Smooth muscle cell of the brain vasculature (primary cell): ENCODE results near the gene GDF2.

Experiments
- DNase-seq: peaks from one replicate; pipeline ENCODE4 v3.0.0-alpha.2; 2012; ENCODE audit warnings: low read depth, low spot score

Gene GDF2

DNA sequence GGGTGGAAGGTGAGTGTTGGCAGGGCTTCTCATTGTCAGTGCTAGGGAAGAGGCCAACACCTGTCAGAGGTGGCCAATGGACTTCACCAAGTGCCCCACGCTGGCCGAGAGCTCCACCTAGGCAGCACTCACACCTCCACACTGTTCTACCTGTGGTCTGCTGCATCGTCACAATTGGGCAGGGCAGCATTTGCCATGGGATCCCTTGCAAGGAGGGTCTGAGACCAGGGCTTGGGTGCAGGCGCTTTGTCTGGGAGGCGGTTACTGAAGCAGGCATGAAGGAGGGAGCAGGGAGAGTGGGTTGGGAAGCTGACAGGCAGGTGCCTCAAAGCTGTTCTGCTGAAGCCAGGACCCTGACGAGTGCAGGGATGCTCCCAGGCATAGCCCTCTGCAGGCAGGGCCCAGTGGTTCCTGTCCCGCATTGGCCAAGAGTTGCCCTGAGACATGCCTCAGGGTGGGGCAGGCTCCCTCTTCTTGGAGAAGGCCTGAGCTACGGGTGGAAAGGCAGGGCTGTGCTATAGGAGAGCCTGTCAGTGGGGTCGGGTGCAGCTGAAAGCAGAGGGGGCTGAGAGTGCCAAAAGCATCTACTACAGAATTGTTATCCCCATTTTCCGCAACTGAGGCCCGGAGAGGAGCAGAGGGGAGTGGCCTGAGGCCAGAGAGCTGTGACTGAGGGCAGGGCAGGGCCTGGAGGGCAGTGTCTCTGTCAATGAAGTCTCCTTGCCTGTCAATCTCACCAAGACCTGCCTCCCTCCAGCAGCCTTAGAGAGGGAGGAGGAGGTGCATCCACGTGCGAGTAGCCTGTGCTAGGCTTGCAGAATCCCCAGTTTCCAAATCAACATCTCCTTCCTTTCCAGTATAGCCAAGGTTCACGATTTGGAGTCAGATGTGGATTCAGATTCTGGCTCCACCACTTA lies 29.9 kb downstream of the GDF2 start:
- DNase-seq: no peak

DNA sequence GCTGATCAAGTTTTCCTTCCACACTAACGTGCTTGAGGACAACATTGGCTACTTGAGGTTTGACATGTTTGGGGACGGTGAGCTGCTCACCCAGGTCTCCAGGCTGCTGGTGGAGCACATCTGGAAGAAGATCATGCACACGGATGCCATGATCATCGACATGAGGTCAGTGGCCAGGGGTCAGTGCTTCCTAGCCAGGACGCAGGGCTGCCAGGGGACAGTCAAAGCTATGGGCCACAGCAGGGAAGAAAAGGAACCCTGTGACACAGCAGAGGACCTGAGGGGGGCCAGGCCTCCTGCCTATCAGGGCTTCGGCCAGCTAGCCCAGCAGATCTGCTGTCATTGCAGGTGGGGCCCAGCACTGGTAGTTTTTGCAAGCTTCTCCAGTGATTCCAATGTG lies 31.1 kb downstream of the GDF2 start:
- no peak for DNase-seq

GRCh38 chr10:47354165-47354564 lies 31.9 kb downstream of the GDF2 start:
- DNase-seq: no peak

- DNase-seq: no peak
Observed at GRCh38 chr10:47354900-47355299, 32.6 kb downstream of the GDF2 start.

- DNase-seq: no peak
Observed at GRCh38 chr10:47356708-47357107, 34.5 kb downstream of the GDF2 start.

GRCh38 chr10:47357131-47357582 lies 34.9 kb downstream of the GDF2 start:
- no peak for DNase-seq

DNA sequence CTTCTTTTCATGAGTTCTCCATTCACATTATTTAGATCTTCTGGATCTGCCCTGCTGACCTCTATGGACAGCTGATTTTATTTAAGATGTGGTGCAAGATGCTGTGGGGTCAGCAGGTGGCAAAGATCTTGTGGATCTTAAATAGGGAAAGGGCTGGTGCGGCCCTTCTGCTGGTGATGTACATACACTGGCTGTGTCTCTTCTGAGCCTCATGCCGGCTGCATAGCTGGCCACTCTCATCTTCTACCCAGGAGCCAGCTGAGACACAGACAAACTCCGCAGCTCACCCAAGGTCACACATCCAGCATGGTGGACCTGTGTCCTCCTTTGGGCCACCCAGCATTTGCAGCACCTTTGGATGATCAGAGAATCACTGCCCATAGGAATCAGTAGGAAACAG lies 35.7 kb downstream of the GDF2 start:
- DNase-seq: no peak

GRCh38 chr10:47358457-47358856 lies 36.2 kb downstream of the GDF2 start:
- no peak for DNase-seq

DNA sequence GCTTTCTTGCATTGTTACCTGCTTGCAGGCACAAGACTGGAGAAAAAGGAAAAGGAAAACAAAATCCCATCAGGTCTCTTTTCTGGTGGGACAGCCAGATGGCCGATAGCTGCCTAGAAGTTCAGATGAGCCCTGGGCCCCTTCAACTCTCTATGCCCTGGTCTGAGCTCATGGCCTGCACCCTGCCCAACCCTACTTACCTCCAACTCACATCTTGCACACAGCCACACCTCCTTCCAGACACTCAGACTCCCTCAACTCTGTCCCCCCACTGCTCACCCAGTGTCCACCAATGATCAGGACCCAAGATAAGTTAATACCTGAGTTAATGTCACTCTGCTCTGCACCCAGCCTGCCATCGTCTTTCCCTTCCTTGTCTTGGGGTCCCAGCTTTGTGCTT lies 36.8 kb downstream of the GDF2 start:
- no peak for DNase-seq

- DNase-seq: no peak
Observed at GRCh38 chr10:47359626-47360418, 37.6 kb downstream of the GDF2 start.

GRCh38 chr10:47360419-47361040 lies 38.3 kb downstream of the GDF2 start:
- no peak for DNase-seq

- no peak for DNase-seq
Observed at GRCh38 chr10:47361293-47361692, 39.0 kb downstream of the GDF2 start.

- DNase-seq: no peak
Observed at GRCh38 chr10:47362199-47362598, 39.9 kb downstream of the GDF2 start.

DNA sequence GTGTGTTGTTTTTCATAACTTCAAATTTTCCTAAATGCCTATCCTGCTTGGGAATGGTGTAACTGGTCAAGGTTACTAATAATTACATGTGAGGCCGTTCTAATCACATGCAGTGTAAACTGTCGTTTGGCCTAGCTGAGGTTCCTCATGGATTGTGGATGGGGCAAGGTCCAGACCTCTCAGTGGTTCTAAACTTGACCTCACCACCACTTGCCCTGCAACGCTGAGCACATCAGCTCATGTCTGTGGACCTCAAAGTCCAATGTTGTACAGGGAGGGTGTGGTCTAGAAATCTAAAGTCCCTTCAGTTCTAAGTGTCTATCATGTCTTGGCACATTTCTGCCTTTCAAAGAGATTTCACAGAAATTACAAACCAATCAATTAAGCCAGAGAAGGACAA lies 41.5 kb downstream of the GDF2 start:
- no peak for DNase-seq

GRCh38 chr10:47364366-47364765 lies 42.1 kb downstream of the GDF2 start:
- no peak for DNase-seq

DNA sequence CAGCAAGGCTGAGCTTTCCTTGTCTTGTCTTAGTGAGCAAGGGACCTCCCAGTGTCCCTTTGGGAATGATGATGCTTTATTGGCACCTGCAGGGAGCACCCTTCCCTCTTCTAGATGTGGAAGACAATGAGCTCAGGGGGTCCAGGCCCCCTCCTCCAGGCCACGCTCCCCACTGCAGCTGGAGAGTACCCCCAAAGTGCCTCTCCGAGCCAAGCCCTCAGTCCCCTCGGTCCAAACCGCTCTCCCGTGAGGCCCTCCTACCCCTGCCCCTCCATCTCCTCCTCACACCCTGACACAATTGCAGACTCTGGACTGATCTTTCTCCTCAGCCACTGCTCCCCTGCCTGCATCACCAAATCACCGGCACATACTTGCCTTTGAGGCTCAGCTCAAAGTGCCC lies 42.7 kb downstream of the GDF2 start:
- no peak for DNase-seq

DNA sequence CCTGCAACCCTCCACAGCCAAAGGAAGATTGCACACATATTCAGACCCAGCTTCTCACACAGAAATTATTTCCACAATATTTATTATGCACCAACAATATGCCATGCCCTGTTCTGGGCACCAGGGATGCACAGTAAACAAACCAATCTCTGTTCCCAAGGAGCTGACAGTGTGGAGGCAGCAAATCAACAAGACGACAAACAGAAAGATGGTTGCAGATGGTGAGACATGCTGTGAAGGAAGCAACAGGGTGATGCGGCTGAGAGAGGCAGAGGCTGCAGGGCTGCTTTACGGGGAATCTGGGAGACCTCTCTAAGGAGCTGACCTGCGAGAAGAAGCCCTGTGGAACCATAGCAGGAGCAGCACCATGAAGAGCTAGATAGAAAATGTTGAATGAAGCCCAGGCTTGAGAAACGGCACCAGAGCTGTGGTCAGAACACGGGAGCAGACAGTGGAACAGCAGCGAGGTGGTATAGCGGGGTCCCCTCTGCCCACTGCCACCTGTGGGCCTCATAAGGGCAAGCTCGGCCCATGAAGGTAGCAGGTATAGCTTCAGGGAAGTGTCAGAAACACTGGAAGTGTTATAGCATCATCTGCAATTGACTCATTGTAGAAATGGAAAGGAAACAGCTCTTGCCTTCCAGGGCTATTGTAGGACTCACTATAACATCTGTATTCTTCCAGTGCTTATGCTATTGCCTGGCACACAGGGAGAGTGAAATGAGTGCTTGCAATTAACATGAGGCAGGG lies 43.4 kb downstream of the GDF2 start:
- DNase-seq: no peak

GRCh38 chr10:47366181-47366631 lies 44.0 kb downstream of the GDF2 start:
- DNase-seq: no peak

DNA sequence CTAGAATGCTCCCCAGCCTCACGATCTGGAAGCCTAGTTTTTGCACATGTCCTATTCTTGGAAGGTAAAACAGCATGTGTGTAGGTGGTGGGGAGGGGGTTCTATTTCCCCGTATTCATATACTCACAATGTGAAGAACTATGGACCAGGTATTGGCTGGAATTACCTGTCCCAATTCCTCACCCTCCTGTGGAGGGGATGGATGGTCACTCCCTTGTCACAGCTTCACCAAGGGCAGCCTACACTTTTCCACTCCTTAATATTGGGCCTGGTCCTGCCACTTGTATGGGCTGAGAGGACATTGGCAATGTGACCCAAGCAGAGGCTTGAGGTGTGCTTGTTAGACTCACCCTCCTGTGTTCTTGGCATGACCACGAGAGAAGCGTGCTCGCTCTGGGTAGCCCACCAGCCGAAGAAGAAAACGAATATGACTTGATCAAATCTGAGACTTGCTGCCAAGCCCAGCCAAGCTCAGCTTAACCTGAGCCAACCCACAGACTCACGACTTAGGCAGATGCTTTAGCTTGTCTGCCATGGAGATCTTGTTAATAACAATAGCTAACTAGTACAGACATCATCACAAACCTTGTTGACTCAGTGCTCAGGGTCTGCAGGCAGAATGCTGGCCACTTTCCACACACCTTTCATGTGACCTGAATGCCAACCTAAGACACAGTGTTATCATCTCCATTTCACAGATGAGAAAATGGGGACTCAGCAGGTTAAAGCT lies 44.6 kb downstream of the GDF2 start:
- no peak for DNase-seq

DNA sequence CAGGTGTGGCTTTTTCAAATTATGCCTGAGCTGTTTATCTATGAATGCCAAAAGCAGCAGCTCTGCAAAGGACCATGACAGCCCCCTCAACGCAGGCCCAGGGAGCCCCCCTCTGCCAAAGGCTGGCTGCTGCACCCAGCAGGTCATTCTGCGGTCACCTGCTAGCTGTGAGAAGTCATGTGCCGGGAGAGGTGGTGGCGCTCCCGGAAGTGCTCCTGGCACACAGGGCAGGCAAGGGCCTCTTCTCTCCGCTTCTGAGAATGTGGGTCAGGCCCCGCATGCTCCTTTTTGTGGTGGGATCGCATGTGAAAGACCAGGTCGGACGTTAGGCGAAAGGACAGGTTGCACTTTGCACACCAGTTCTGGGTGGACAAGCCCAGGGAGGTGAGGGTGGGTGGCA lies 45.4 kb downstream of the GDF2 start:
- no peak for DNase-seq
